Effector CD4-positive, alpha-beta T cell (primary cell): ENCODE measurements around the gene MARVELD3.

Experiments used
- DNase-seq: peaks from one replicate; pipeline ENCODE4 v3.0.0-alpha.2; 2020

The MARVELD3 gene

GRCh38 chr16:71623597-71623996 lies 2.4 kb upstream of the MARVELD3 start:
- DNase-seq, result no peak

GRCh38 chr16:71625113-71625850 lies 702 bp upstream of the MARVELD3 start:
- DNase-seq, result no peak

GRCh38 chr16:71626858-71627213 lies 852 bp downstream of the MARVELD3 start:
- no peak for DNase-seq

GRCh38 chr16:71627731-71628181 lies 1.8 kb downstream of the MARVELD3 start:
- DNase-seq, result no peak

GRCh38 chr16:71628810-71629209 lies 2.8 kb downstream of the MARVELD3 start:
- DNase-seq, result no peak

- DNase-seq, result no peak
Measured at GRCh38 chr16:71629278-71630016, 3.5 kb downstream of the MARVELD3 start.

- DNase-seq, result no peak
Measured at GRCh38 chr16:71630808-71631207, 4.8 kb downstream of the MARVELD3 start.

- no peak for DNase-seq
Measured at GRCh38 chr16:71631776-71632175, 5.8 kb downstream of the MARVELD3 start.

GRCh38 chr16:71635632-71636031 lies 9.6 kb downstream of the MARVELD3 start:
- no peak for DNase-seq

- DNase-seq, result no peak
Measured at GRCh38 chr16:71637398-71637797, 11.4 kb downstream of the MARVELD3 start.

- DNase-seq, result no peak
Measured at GRCh38 chr16:71645450-71645849, 19.5 kb downstream of the MARVELD3 start.

GRCh38 chr16:71647391-71647790 lies 21.4 kb downstream of the MARVELD3 start:
- no peak for DNase-seq

GRCh38 chr16:71648162-71648561 lies 22.2 kb downstream of the MARVELD3 start:
- no peak for DNase-seq

- no peak for DNase-seq
Measured at GRCh38 chr16:71648921-71649320, 22.9 kb downstream of the MARVELD3 start.

- no peak for DNase-seq
Measured at GRCh38 chr16:71649704-71650103, 23.7 kb downstream of the MARVELD3 start.

GRCh38 chr16:71658771-71659170 lies 32.8 kb downstream of the MARVELD3 start:
- no peak for DNase-seq

GRCh38 chr16:71659471-71659870 lies 33.5 kb downstream of the MARVELD3 start:
- no peak for DNase-seq

GRCh38 chr16:71666264-71666663 lies 40.3 kb downstream of the MARVELD3 start:
- no peak for DNase-seq

- no peak for DNase-seq
Measured at GRCh38 chr16:71666928-71667707, 41.1 kb downstream of the MARVELD3 start.

- DNase-seq, result no peak
Measured at GRCh38 chr16:71669926-71670536, 44.0 kb downstream of the MARVELD3 start.

GRCh38 chr16:71670537-71670936 lies 44.6 kb downstream of the MARVELD3 start:
- no peak for DNase-seq

GRCh38 chr16:71671165-71671564 lies 45.2 kb downstream of the MARVELD3 start:
- DNase-seq, result no peak

GRCh38 chr16:71672125-71672524 lies 46.1 kb downstream of the MARVELD3 start:
- DNase-seq, result no peak
